ENCODE measurements around the gene PEX5L. TPM values are rescaled to one million over a fixed set of nuclear protein-coding genes. Genes with fewer than 3 reads are reported as not detected.

PEX5L gene
- total RNA-seq, 1 donor from 2014 or later = under 0.01 TPM

GRCh38 chr3:180072786-180073185 lies 36.0 kb upstream of the PEX5L start:
- no peaks in the 10 kb centered on the region for H3K27me3 ChIP-seq (ENCODE audit: control insufficient read depth, insufficient read depth, low read length)
- TF ChIP-seq, protein P1, sequence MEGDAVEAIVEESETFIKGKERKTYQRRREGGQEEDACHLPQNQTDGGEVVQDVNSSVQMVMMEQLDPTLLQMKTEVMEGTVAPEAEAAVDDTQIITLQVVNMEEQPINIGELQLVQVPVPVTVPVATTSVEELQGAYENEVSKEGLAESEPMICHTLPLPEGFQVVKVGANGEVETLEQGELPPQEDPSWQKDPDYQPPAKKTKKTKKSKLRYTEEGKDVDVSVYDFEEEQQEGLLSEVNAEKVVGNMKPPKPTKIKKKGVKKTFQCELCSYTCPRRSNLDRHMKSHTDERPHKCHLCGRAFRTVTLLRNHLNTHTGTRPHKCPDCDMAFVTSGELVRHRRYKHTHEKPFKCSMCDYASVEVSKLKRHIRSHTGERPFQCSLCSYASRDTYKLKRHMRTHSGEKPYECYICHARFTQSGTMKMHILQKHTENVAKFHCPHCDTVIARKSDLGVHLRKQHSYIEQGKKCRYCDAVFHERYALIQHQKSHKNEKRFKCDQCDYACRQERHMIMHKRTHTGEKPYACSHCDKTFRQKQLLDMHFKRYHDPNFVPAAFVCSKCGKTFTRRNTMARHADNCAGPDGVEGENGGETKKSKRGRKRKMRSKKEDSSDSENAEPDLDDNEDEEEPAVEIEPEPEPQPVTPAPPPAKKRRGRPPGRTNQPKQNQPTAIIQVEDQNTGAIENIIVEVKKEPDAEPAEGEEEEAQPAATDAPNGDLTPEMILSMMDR (IDR thresholded peaks at IDR 0.05; ENCODE audit: insufficient read depth, low read length, severe bottlenecking) = no peak
- no peak for FAIRE-seq
- no peaks in the 10 kb centered on the region for H3K36me3 ChIP-seq (ENCODE audit: control insufficient read depth, insufficient read depth, low read length)
- DNase-seq (ENCODE audit: low read depth) = no peak
- H3K4me3 ChIP-seq (ENCODE audit: low read depth, low read length) = no peak overlapping the region

- Histone ChIP-seq H3K4me3 (ENCODE audit: low read depth, low read length) (no peak overlapping the region), H3K36me3 (ENCODE audit: control insufficient read depth, insufficient read depth, low read length) (no peaks in the 10 kb centered on the region), H3K27me3 (ENCODE audit: control insufficient read depth, insufficient read depth, low read length) (no peaks in the 10 kb centered on the region)
- no peak for FAIRE-seq
- TF ChIP-seq, protein P1 (IDR thresholded peaks at IDR 0.05; ENCODE audit: insufficient read depth, low read length, severe bottlenecking) = no peak
- no peak for DNase-seq (ENCODE audit: low read depth)
Measured at GRCh38 chr3:180070925-180071324, 34.2 kb upstream of the PEX5L start.

GRCh38 chr3:180068023-180068422 lies 31.3 kb upstream of the PEX5L start:
- H3K4me3 ChIP-seq (ENCODE audit: low read depth, low read length) = no peak overlapping the region
- FAIRE-seq = no peak
- TF ChIP-seq, protein P1 (IDR thresholded peaks at IDR 0.05; ENCODE audit: insufficient read depth, low read length, severe bottlenecking) = no peak
- no peaks in the 10 kb centered on the region for H3K36me3 ChIP-seq (ENCODE audit: control insufficient read depth, insufficient read depth, low read length)
- H3K27me3 ChIP-seq (ENCODE audit: control insufficient read depth, insufficient read depth, low read length) = no peaks in the 10 kb centered on the region
- no peak for DNase-seq (ENCODE audit: low read depth)

DNA sequence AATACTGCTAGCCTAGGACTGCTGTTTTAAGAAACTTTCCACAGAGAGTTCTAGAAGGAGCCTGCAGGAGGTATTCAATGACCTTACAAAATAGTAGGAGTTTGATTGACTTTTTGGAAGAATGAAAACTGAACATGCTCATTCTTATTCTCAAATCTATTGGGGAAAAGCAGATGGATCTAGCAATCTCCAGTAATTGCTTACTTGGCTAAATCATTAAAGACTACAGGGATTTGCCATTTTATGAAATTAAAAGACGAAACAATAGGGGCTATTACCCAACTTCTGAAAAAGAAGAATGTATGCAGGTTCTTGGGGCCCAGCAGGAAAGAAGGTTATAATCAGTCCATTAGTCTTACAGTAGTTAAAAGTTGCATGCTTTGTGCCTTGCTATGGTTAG lies 29.9 kb upstream of the PEX5L start:
- DNase-seq (ENCODE audit: low read depth) (no peak), FAIRE-seq (no peak)
- Histone ChIP-seq H3K27me3 (ENCODE audit: control insufficient read depth, insufficient read depth, low read length) (no peaks in the 10 kb centered on the region), H3K36me3 (ENCODE audit: control insufficient read depth, insufficient read depth, low read length) (no peaks in the 10 kb centered on the region), H3K4me3 (ENCODE audit: low read depth, low read length) (no peak overlapping the region)
- TF ChIP-seq, protein P1 (IDR thresholded peaks at IDR 0.05; ENCODE audit: insufficient read depth, low read length, severe bottlenecking) = no peak

- Histone ChIP-seq H3K4me3 (ENCODE audit: low read depth, low read length) (no peak overlapping the region), H3K36me3 (ENCODE audit: control insufficient read depth, insufficient read depth, low read length) (no peaks in the 10 kb centered on the region), H3K27me3 (ENCODE audit: control insufficient read depth, insufficient read depth, low read length) (no peaks in the 10 kb centered on the region)
- TF ChIP-seq, protein P1 (IDR thresholded peaks at IDR 0.05; ENCODE audit: insufficient read depth, low read length, severe bottlenecking) = no peak
- DNase-seq (ENCODE audit: low read depth) (peak; percentile 68), FAIRE-seq (no peak)
Measured at GRCh38 chr3:180063783-180064182, 27.0 kb upstream of the PEX5L start.

DNA sequence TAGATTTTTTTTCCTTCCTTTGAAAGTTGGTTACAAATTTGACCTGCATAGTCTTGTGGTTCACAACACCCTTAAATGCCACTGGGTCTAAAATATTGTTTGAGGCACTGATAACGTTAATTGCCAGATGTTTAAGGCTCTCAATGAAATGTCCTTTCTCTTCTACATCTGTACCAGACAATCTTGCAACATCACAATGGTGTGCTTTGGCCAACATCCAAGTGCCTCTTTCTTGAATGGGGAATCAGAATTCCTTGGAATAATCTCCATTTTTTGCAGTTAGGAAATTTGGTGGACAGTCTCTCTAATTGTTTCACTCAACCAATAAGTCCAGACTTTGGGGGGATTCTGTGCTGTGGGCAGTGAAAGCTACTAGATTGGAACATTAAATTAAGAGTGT lies 26.0 kb upstream of the PEX5L start:
- H3K36me3 ChIP-seq (ENCODE audit: control insufficient read depth, insufficient read depth, low read length) = no peaks in the 10 kb centered on the region
- DNase-seq (ENCODE audit: low read depth) = no peak
- TF ChIP-seq, protein P1 (IDR thresholded peaks at IDR 0.05; ENCODE audit: insufficient read depth, low read length, severe bottlenecking) = no peak
- H3K27me3 ChIP-seq (ENCODE audit: control insufficient read depth, insufficient read depth, low read length) = no peaks in the 10 kb centered on the region
- no peak for FAIRE-seq
- H3K4me3 ChIP-seq (ENCODE audit: low read depth, low read length) = no peak overlapping the region

All from bronchial epithelial cell (primary cell).